T-helper 17 cell (primary cell): ENCODE data around the gene FYN. TPM values are rescaled to one million over a fixed set of nuclear protein-coding genes. Genes with fewer than 3 reads are reported as not detected.

Source experiments
- ATAC-seq: fragments of 150-1000 bp; cut with Tn5 transposase; 2 replicates; pipeline ENCODE4 v1.10.0; 2021; ENCODE audit warnings: mild to moderate bottlenecking, moderate library complexity
- DNase-seq, 3 donors: peaks; one replicate each; pipeline versions ENCODE4 v3.0.0 to v3.0.0-alpha.2; 2020 to 2021
- H3K9me3 ChIP-seq: one replicate; pipeline ENCODE4 v1.7.0; 2013; ENCODE audit warnings: low read length, mild to moderate bottlenecking; ENCODE audit not compliant: control insufficient read depth, poor library complexity, severe bottlenecking
- H3K27ac Mint-ChIP-seq: one replicate; pipeline ENCODE4 v1.8.0; 2022; ENCODE audit warnings: mild to moderate bottlenecking, moderate library complexity, mixed read lengths
- H3K27me3 Mint-ChIP-seq: one replicate; pipeline ENCODE4 v1.8.0; 2022; ENCODE audit warnings: mixed read lengths
- H3K36me3 Mint-ChIP-seq: one replicate; pipeline ENCODE4 v1.8.0; 2022; ENCODE audit warnings: low read depth, mixed read lengths
- H3K4me1 Mint-ChIP-seq: one replicate; pipeline ENCODE4 v1.8.0; 2022; ENCODE audit warnings: mild to moderate bottlenecking, mixed read lengths
- H3K4me3 Mint-ChIP-seq: one replicate; pipeline ENCODE4 v1.8.0; 2022; ENCODE audit warnings: mild to moderate bottlenecking, moderate library complexity, mixed read lengths
- total RNA-seq, 4 donors: library from RNA in 2 of 4; stranded (reverse) in 2 of 4; gene quantifications; one replicate each; pipeline ENCODE4 v1.2.3 and lab custom pipeline; 2022 to 2026

The FYN gene
- total RNA-seq, 2 donors from 2014 or later, result 455 to 472 TPM

- H3K4me3 Mint-ChIP-seq, result peak overlapping the region; percentile 78
- H3K27me3 Mint-ChIP-seq, result no peaks in the 10 kb centered on the region
- no peaks in the 10 kb centered on the region for H3K36me3 Mint-ChIP-seq
Observed at GRCh38 chr6:111813237-111813636, 60.0 kb downstream of the FYN start.

GRCh38 chr6:111812060-111813038 lies 60.9 kb downstream of the FYN start:
- H3K4me1 Mint-ChIP-seq, result peaks cover 53% of the 10 kb centered on the region
- H3K27ac Mint-ChIP-seq, result peak overlapping the region; percentile 98
- no peaks in the 10 kb centered on the region for H3K36me3 Mint-ChIP-seq
- no peaks in the 10 kb centered on the region for H3K27me3 Mint-ChIP-seq
- peak overlapping the region; percentile 82 for H3K4me3 Mint-ChIP-seq
- DNase-seq (no peak), ATAC-seq (peak; percentile 58)
- no peaks in the 10 kb centered on the region for H3K9me3 ChIP-seq

More at GRCh38 chr6:111813237-111813636, 60.0 kb downstream of the FYN start:
- DNase-seq, result no peak
- H3K27ac Mint-ChIP-seq, result peak overlapping the region; percentile 98
- H3K4me1 Mint-ChIP-seq, result peaks cover 51% of the 10 kb centered on the region
- ATAC-seq, result peak; percentile 26
- H3K9me3 ChIP-seq, result no peaks in the 10 kb centered on the region

GRCh38 chr6:111810294-111811131 lies 62.7 kb downstream of the FYN start:
- peak; percentile 22 for ATAC-seq
- H3K9me3 ChIP-seq, result no peaks in the 10 kb centered on the region
- peak overlapping the region; percentile 98 for H3K27ac Mint-ChIP-seq
- H3K4me3 Mint-ChIP-seq, result peak overlapping the region; percentile 82
- H3K4me1 Mint-ChIP-seq, result peaks cover 66% of the 10 kb centered on the region
- DNase-seq, result no peak
- H3K27me3 Mint-ChIP-seq, result no peaks in the 10 kb centered on the region
- no peaks in the 10 kb centered on the region for H3K36me3 Mint-ChIP-seq

DNA sequence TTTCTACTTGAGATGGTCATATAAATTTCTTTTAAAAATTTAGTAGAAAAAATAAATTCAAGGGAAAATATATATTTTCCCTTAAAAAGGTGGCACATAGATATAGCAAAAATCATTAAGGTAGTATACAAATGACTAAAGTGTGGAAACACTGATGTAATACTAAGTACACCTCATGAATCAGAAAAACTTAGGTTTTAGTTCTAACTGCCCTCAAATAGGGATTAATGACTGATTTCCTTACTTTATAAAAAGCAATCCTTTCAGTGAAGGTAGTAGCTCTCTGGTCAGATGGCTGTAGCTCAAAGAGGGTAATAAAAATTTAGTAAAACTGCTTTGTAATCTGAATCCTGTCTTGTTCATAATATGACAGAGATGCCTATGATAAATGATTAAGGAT lies 63.5 kb downstream of the FYN start:
- peaks cover 72% of the 10 kb centered on the region for H3K4me1 Mint-ChIP-seq
- H3K27ac Mint-ChIP-seq, result peak overlapping the region; percentile 98

GRCh38 chr6:111809264-111809663 lies 64.0 kb downstream of the FYN start:
- peak overlapping the region; percentile 98 for H3K27ac Mint-ChIP-seq
- H3K27me3 Mint-ChIP-seq, result no peaks in the 10 kb centered on the region
- peaks cover 76% of the 10 kb centered on the region for H3K4me1 Mint-ChIP-seq
- no peaks in the 10 kb centered on the region for H3K36me3 Mint-ChIP-seq
- ATAC-seq (no peak), DNase-seq (no peak)
- no peaks in the 10 kb centered on the region for H3K9me3 ChIP-seq
- H3K4me3 Mint-ChIP-seq, result no peak overlapping the region

More for the DNA sequence above, 63.5 kb downstream of the FYN start:
- Mint-ChIP-seq H3K4me3 (peak overlapping the region; percentile 82), H3K36me3 (no peaks in the 10 kb centered on the region), H3K27me3 (no peaks in the 10 kb centered on the region)
- no peaks in the 10 kb centered on the region for H3K9me3 ChIP-seq
- no peak for DNase-seq
- no peak for ATAC-seq

DNA sequence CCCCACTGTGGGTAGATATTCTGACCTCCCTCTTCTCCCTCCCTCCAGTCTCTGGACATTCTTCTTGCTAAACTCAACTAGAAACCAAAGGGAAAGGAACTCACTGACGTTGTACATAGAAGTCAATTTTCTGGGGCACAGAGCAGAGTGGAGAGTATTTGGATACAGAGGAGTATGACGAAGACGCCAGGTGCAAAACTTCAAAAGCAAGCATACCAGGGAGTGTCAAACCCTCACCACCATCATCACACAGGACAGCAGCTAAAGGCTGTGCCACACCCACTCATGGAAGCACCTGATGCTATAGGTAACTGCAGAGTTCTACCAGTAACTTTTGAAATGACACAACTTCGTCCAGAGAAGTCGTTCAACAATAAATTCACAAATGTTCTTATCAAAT lies 64.8 kb downstream of the FYN start:
- Mint-ChIP-seq H3K4me3 (no peak overlapping the region), H3K4me1 (peaks cover 75% of the 10 kb centered on the region), H3K27ac (peak overlapping the region; percentile 98), H3K27me3 (no peaks in the 10 kb centered on the region), H3K36me3 (no peaks in the 10 kb centered on the region)
- DNase-seq (no peak), ATAC-seq (peak; percentile 43)
- no peaks in the 10 kb centered on the region for H3K9me3 ChIP-seq

DNA sequence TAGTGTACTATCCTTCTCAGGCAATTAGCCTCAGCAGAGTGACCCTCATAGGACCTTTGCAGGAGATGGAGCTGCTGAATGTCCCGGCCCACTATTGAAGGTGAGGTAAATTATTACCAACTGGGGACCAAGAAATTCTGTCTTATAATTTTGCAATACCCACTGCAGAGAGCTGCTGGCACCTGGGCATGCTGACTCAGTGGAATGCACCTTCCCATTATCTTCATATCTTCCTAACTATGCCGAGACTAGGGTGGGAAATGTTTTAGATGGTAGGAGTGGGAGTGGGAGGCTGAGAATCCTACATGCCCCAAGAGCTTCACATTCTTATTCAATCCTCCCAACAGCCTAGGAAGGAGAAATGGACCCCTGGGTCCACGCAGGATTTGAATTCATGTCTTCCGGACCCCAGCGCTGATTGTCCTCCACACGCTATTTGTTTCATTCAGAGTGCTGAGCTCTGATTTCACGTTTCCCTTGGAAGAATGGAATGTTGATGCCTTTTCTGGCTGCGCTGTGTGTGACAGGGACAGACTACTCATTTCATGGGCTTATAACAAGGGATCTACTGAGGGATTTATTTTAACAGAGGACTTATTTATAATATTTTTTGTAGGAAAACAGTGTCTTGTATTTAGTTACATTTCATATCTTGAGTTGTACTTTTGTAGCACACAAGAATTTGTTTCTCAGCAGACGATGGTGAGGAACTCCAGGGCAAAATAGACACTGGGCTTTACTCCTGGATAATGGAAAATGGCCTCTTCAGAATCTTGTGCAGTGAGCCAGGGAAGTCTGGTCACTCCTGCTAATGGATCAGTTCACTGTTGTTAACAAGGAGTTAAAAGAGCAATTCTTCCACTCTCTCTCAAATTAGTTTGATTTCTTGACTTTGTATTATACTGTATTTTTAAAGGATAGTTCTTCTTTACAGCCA lies 66.4 kb downstream of the FYN start:
- no peaks in the 10 kb centered on the region for H3K27me3 Mint-ChIP-seq
- H3K9me3 ChIP-seq, result no peaks in the 10 kb centered on the region
- H3K4me1 Mint-ChIP-seq, result peaks cover 71% of the 10 kb centered on the region
- no peaks in the 10 kb centered on the region for H3K36me3 Mint-ChIP-seq
- ATAC-seq (no peak), DNase-seq (no peak)
- H3K4me3 Mint-ChIP-seq, result peak overlapping the region; percentile 75
- H3K27ac Mint-ChIP-seq, result peak overlapping the region; percentile 98

GRCh38 chr6:111806165-111806547 lies 67.1 kb downstream of the FYN start:
- no peaks in the 10 kb centered on the region for H3K9me3 ChIP-seq
- peak overlapping the region; percentile 75 for H3K4me3 Mint-ChIP-seq
- H3K27me3 Mint-ChIP-seq, result no peaks in the 10 kb centered on the region
- H3K27ac Mint-ChIP-seq, result peak overlapping the region; percentile 98
- no peak for DNase-seq
- H3K4me1 Mint-ChIP-seq, result peaks cover 66% of the 10 kb centered on the region
- no peaks in the 10 kb centered on the region for H3K36me3 Mint-ChIP-seq
- no peak for ATAC-seq

GRCh38 chr6:111805511-111806164 lies 67.6 kb downstream of the FYN start:
- Mint-ChIP-seq H3K27me3 (no peaks in the 10 kb centered on the region), H3K36me3 (no peaks in the 10 kb centered on the region), H3K27ac (peak overlapping the region; percentile 98), H3K4me3 (peak overlapping the region; percentile 75), H3K4me1 (peaks cover 61% of the 10 kb centered on the region)
- H3K9me3 ChIP-seq, result no peaks in the 10 kb centered on the region
- DNase-seq, result no peak
- ATAC-seq, result no peak

DNA sequence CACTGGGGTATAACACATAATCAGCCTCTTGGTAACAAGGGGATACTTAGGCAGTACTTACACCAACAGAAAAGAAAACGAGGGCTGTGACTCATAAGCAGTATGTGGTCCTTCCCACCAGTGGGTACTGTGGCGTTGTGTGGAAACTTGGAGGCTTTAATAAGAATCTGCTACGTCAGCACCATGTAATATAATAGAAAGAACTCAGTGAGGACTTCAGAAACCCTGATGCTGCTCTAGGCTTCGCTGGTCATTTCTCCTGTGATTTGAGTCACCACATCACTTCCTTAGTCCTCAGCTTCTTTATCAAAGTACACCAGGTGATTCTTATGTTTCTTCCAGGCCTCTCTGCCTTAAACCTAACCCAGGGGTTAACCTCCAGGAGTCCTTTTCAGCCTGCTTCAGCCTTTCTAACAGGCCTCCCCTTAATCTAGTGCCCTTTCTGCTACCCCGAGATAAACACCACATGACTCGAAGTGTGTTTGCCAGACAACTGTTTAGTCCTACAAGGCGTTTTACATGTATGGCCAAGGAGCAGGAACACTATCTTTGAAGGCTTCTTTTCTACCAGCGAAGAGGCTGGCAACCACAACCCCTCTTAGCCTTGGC lies 68.5 kb downstream of the FYN start:
- peak overlapping the region; percentile 98 for H3K27ac Mint-ChIP-seq
- peak overlapping the region; percentile 75 for H3K4me3 Mint-ChIP-seq
- no peaks in the 10 kb centered on the region for H3K36me3 Mint-ChIP-seq
- no peaks in the 10 kb centered on the region for H3K27me3 Mint-ChIP-seq
- H3K4me1 Mint-ChIP-seq, result peaks cover 57% of the 10 kb centered on the region
- peak; percentile 86 for ATAC-seq
- DNase-seq, result peak in 2 of 3 donors; percentile 37 to 43
- H3K9me3 ChIP-seq, result no peaks in the 10 kb centered on the region

- H3K27ac Mint-ChIP-seq, result peak overlapping the region; percentile 98
- H3K4me1 Mint-ChIP-seq, result peaks cover 60% of the 10 kb centered on the region
- H3K4me3 Mint-ChIP-seq, result peak overlapping the region; percentile 75
- no peaks in the 10 kb centered on the region for H3K36me3 Mint-ChIP-seq
- no peaks in the 10 kb centered on the region for H3K27me3 Mint-ChIP-seq
- no peaks in the 10 kb centered on the region for H3K9me3 ChIP-seq
- peak; percentile 32 for ATAC-seq
- DNase-seq, result no peak
Observed at GRCh38 chr6:111803804-111804203, 69.4 kb downstream of the FYN start.

DNA sequence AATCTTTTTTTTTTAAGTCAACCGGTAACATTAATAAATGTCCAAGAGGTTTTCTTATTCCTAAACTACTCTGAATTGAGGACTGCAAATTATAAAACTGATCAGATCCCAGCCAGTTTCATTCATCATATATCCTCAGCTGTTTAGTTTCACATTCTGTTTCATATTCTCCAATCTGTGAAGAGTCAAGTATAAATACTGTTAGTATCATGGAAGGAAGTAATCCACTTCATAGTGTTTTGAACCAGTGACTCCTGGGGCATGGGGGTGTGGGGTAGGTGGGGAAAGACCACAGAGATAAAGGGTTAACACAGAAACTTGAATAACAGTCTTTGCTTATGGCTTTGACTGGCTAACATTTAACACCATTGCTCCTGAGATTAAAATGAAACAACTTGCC lies 69.9 kb downstream of the FYN start:
- Mint-ChIP-seq H3K36me3 (no peaks in the 10 kb centered on the region), H3K4me1 (peaks cover 62% of the 10 kb centered on the region), H3K4me3 (peak overlapping the region; percentile 75), H3K27ac (peak overlapping the region; percentile 98), H3K27me3 (no peaks in the 10 kb centered on the region)
- no peak for ATAC-seq
- DNase-seq, result no peak
- no peaks in the 10 kb centered on the region for H3K9me3 ChIP-seq
